ENCODE results near the gene IFT57. TPM values are rescaled to one million over a fixed set of nuclear protein-coding genes. Genes with fewer than 3 reads are reported as not detected.

Gene IFT57
- total RNA-seq, 1 experiment from 2014 or later = 38.9 TPM

GRCh38 chr3:108255131-108255530, 32.9 kb upstream of the IFT57 start:
- no peaks in the 10 kb centered on the region for H3K9me3 Mint-ChIP-seq (ENCODE audit: unreplicated experiment)
- ChIA-PET CTCF (interaction anchor here (0.6 kb wide), 1 partner anchor 344 kb away, joined by 3 read pairs; no protein-coding TSS in a partner anchor), POLR2A (no interaction called here)
- no peaks in the 10 kb centered on the region for H3K27me3 Mint-ChIP-seq (ENCODE audit: insufficient read depth, unreplicated experiment)
- H3K36me3 Mint-ChIP-seq (ENCODE audit: insufficient read depth, unreplicated experiment) = no peaks in the 10 kb centered on the region
- intact Hi-C loops (cut with micrococcal nuclease) = no loop called here
- DNase-seq (ENCODE audit: unreplicated experiment) = no peak
- no peak overlapping the region for H3K4me3 Mint-ChIP-seq (ENCODE audit: unreplicated experiment)
- no peaks in the 10 kb centered on the region for H3K4me1 Mint-ChIP-seq (ENCODE audit: insufficient read depth, unreplicated experiment)
- H3K27ac Mint-ChIP-seq (ENCODE audit: low read depth, unreplicated experiment) = no peak overlapping the region
- TF ChIP-seq, protein P1, sequence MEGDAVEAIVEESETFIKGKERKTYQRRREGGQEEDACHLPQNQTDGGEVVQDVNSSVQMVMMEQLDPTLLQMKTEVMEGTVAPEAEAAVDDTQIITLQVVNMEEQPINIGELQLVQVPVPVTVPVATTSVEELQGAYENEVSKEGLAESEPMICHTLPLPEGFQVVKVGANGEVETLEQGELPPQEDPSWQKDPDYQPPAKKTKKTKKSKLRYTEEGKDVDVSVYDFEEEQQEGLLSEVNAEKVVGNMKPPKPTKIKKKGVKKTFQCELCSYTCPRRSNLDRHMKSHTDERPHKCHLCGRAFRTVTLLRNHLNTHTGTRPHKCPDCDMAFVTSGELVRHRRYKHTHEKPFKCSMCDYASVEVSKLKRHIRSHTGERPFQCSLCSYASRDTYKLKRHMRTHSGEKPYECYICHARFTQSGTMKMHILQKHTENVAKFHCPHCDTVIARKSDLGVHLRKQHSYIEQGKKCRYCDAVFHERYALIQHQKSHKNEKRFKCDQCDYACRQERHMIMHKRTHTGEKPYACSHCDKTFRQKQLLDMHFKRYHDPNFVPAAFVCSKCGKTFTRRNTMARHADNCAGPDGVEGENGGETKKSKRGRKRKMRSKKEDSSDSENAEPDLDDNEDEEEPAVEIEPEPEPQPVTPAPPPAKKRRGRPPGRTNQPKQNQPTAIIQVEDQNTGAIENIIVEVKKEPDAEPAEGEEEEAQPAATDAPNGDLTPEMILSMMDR (IDR thresholded peaks at IDR 0.05; ENCODE audit: unreplicated experiment) = no peak
- no TSS peak for BruUV-seq (replicated peaks)

- BruUV-seq (replicated peaks) = no TSS peak
- CTCF ChIA-PET = interaction anchor here (0.6 kb wide), 1 partner anchor 128 kb away, joined by 3 read pairs; no protein-coding TSS in a partner anchor
Measured at GRCh38 chr3:108251844-108252243, 29.6 kb upstream of the IFT57 start.

GRCh38 chr3:108251265-108251664, 29.0 kb upstream of the IFT57 start:
- TF ChIP-seq, protein P1 (IDR thresholded peaks at IDR 0.05; ENCODE audit: unreplicated experiment) = no peak
- Mint-ChIP-seq H3K4me3 (ENCODE audit: unreplicated experiment) (no peak overlapping the region), H3K9me3 (ENCODE audit: unreplicated experiment) (no peaks in the 10 kb centered on the region), H3K36me3 (ENCODE audit: insufficient read depth, unreplicated experiment) (no peaks in the 10 kb centered on the region), H3K27me3 (ENCODE audit: insufficient read depth, unreplicated experiment) (no peaks in the 10 kb centered on the region), H3K4me1 (ENCODE audit: insufficient read depth, unreplicated experiment) (no peaks in the 10 kb centered on the region), H3K27ac (ENCODE audit: low read depth, unreplicated experiment) (no peak overlapping the region)
- POLR2A ChIA-PET = no interaction called here
- CTCF ChIA-PET = interaction anchor here (0.6 to 1.1 kb wide), 3 partner anchors 13 to 167 kb away, joined by 3 read pairs; no protein-coding TSS in a partner anchor
- no TSS peak for BruUV-seq (replicated peaks)
- no peak for DNase-seq (ENCODE audit: unreplicated experiment)
- intact Hi-C loops (cut with micrococcal nuclease) = no loop called here

More at GRCh38 chr3:108251844-108252243, 29.6 kb upstream of the IFT57 start:
- no peaks in the 10 kb centered on the region for H3K36me3 Mint-ChIP-seq (ENCODE audit: insufficient read depth, unreplicated experiment)
- no peak overlapping the region for H3K27ac Mint-ChIP-seq (ENCODE audit: low read depth, unreplicated experiment)
- H3K9me3 Mint-ChIP-seq (ENCODE audit: unreplicated experiment) = no peaks in the 10 kb centered on the region
- H3K27me3 Mint-ChIP-seq (ENCODE audit: insufficient read depth, unreplicated experiment) = no peaks in the 10 kb centered on the region
- DNase-seq (ENCODE audit: unreplicated experiment) = no peak
- intact Hi-C loops (cut with micrococcal nuclease) = no loop called here
- TF ChIP-seq, protein P1 (IDR thresholded peaks at IDR 0.05; ENCODE audit: unreplicated experiment) = no peak
- no peaks in the 10 kb centered on the region for H3K4me1 Mint-ChIP-seq (ENCODE audit: insufficient read depth, unreplicated experiment)
- POLR2A ChIA-PET = no interaction called here
- H3K4me3 Mint-ChIP-seq (ENCODE audit: unreplicated experiment) = no peak overlapping the region

- Mint-ChIP-seq H3K4me3 (ENCODE audit: unreplicated experiment) (no peak overlapping the region), H3K27ac (ENCODE audit: low read depth, unreplicated experiment) (no peak overlapping the region), H3K9me3 (ENCODE audit: unreplicated experiment) (no peaks in the 10 kb centered on the region), H3K27me3 (ENCODE audit: insufficient read depth, unreplicated experiment) (no peaks in the 10 kb centered on the region), H3K4me1 (ENCODE audit: insufficient read depth, unreplicated experiment) (no peaks in the 10 kb centered on the region), H3K36me3 (ENCODE audit: insufficient read depth, unreplicated experiment) (no peaks in the 10 kb centered on the region)
- POLR2A ChIA-PET = no interaction called here
- CTCF ChIA-PET = interaction anchor here (1.1 kb wide), 1 partner anchor 13 kb away, joined by 3 read pairs; no protein-coding TSS in a partner anchor
- no peak for DNase-seq (ENCODE audit: unreplicated experiment)
- intact Hi-C loops (cut with micrococcal nuclease) = no loop called here
- TF ChIP-seq, protein P1 (IDR thresholded peaks at IDR 0.05; ENCODE audit: unreplicated experiment) = no peak
- BruUV-seq (replicated peaks) = no TSS peak
Measured at GRCh38 chr3:108250626-108251025, 28.4 kb upstream of the IFT57 start.
